HG03095 (cell line): ENCODE measurements around the gene PRKACA.
A peak's percentile ranks its signal among the peaks of the same experiment; 100 is the strongest.

Experiments
- ATAC-seq: cut with Tn5 transposase; IDR thresholded peaks from one replicate; pipeline ENCODE4 v1.9.1; 2021; ENCODE audit warnings: moderate library complexity; ENCODE audit not compliant: unreplicated experiment

PRKACA gene

GRCh38 chr19:14117668-14118164 lies at the start of gene PRKACA:
Gene PRKACA (minus strand): TSS chr19:14117762. CDS start chr19:14117547, 215 bp downstream.
- ATAC-seq, result peak; percentile 79

DNA sequence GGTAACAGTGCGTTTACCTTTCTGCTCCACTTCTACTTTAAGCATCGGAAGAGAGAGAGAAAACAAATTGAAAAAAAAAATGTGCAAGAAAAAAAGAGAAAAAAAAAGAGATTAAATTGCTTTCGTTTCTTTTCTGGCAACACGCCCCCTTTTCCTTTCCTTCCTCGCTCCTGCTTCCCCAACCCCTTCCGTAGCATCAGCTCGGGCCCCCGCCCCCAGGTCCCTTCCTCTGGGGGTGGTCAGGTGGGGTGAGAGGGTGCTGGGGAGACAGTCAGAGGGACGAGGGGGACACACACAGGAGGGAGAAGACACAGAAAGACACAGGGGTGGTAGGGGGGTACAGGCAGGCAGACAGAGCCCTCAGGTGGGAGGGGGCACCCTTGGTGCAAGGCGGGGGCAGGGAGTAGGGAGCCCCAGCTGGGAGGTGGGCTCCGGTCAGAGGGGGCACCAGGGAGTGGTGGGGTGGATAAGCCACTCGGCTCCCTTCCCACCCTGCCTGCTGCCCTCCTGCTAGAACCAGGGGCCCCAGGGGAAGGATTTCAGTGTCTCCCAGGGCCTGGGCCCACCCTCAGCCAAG lies 49.5 kb upstream of the PRKACA start:
- ATAC-seq, result no peak

DNA sequence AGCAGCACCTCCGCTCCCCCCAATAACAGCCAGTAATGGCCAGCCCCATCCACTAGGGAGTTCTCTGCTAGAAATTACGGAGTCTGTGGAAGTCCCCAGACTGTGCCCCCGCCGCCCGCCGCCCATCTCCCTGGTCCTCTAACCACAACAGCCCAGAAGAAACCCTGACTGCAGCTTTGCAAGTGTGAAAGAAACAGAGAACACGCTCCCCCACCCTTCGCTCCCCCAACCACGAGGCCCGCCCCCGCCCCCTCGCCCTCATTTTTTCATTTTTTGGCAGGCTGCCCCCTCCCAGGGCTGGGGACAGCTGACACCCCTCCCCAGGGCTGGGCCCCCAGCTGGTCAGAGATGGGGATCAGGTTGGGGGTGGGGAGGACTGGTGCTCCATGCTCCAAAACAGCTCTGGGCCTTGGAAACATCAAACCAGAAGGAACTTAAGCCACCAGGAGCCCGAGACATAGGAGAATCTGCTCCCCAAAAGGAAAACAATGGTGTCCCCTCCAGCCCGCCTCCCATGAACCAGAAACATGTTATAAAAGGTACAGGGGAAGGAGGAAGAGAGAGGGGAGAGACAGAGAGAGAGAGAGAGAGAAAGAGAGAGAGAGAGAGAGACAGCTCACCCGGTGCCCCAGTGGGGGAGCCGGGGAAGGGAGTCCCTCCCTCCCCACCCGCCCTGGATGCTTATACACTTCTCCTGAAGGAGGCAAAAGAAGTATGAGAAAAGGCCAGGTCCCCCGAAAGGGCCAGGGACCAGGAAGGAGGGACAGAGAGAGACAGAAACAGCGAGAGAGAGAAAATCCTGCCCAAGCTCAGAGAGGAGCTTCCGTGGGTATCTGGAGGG lies 48.6 kb upstream of the PRKACA start:
- ATAC-seq, result no peak

DNA sequence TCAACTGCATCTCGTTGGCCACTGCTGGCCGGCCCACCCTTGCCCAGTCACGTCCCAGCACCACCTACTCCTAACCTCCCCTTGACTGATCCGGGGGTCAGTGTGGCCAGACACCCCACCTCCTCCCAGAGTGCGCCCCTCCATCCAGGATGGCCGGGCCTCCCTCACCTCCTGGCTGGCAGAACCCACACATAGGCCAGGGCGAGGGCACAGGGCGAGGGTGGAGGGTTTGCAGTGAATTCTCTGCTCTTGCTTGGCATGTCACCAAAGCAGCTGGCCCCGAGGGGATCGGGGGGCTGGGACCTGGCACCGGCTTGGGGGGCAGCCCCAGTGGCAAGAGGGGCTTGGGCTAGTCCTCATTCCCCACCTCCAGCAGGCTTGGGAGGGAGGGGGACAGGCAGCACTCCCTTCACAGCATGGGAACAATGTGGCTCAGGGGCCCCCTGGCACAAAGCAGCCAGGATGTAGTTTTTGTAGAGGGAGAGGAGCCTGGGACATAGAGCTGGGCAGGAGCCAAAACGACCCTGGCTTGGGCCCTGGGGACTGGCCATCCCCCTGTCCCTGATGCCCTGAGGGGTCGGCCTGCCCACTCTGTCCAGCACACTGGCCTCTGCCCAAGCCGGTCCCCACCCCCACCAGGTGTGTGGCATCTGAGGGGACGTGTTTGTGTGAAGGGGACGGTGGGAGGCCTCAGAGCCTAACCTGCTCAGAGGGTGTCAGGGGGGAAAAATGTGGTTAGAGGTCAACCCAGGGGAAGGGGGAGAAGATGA lies 47.3 kb upstream of the PRKACA start:
- ATAC-seq, result no peak

DNA sequence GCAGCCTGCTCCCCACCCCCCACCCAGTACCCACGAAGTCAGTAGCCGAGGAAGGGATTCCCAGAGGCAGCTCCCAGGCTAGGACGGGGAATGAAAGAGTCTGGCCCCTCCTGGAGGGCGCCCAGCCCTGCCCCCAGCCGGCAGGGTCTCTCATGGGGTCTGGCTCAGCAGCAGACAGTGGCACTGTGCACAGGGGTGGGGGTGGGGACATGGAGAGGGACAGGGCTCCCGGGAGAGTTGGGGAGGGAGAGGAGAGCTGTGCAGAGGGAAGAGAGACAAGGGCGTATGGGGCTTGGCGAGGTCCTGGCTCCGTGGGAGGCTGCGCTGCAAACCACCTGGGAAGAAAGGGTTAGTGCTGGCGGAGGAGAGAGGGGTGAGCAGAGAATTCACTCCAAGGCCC lies 46.5 kb upstream of the PRKACA start:
- no peak for ATAC-seq

DNA sequence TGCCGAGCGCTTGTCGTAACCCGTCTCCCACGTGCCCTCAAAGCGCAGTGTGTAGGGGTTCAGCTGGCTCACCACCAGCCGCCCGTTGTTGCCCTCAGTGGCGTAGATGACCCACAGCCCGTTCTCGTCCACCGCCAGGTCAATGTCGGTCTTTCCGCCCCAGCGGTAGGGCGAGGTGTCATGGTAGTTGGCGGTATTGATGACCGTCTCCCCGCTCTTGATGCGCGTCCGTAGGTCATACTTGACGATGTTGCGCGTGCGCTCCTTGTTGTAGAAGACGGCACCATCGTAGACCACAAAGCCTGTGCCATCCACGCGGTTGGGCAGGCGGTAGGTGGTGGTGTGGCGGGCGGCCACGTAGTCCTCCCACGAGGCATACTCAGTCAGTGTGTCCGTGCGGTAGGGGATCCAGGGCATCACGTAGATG lies 45.3 kb upstream of the PRKACA start:
- ATAC-seq, result no peak

DNA sequence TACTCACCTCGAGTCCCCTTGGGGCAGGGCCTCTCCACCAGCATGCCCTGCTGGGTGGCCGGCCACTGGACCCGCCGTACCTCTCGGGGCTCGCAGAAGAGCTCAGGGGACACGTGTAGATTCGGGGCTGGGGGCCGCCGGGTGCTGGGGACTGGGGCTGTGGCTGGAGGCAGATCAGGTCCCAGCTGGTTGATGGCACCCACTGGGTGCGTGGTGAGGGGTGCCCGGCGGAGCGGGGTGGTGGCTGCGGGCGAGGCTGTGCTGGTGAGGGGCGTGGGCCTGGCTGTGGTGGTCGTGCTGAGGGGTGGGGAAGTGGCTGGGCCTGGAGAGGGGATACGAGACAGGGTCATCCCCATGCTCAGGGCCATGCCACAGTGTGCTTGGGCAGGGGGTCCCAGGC lies 43.7 kb upstream of the PRKACA start:
- no peak for ATAC-seq

GRCh38 chr19:14160017-14160703 lies 42.6 kb upstream of the PRKACA start:
- ATAC-seq, result no peak

DNA sequence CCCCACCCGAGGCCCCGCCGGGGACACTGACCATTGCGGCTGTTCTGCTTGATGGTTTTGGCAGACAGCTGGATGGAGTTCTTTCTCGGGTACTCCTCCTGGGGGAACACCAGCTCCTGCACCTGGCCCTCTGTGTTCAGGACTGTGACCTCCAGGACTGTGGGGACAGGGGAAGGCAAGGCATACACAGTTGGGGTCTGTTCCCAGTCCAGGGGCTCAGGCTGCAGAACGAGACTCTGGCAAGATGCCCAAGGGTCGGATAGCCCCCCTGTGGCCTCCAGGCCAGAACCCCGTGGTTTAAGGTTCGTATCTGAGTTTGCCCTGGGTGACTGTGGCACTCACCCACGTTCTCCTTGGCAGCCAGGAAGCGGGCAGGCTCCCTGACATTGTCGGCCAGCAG lies 41.5 kb upstream of the PRKACA start:
- ATAC-seq, result no peak

GRCh38 chr19:14158276-14159023 lies 40.9 kb upstream of the PRKACA start:
- ATAC-seq, result no peak

- ATAC-seq, result no peak
These were observed 39.6 kb upstream of the PRKACA start for GRCh38 chr19:14156971-14157717.

GRCh38 chr19:14156122-14156521 lies 38.6 kb upstream of the PRKACA start:
- no peak for ATAC-seq

DNA sequence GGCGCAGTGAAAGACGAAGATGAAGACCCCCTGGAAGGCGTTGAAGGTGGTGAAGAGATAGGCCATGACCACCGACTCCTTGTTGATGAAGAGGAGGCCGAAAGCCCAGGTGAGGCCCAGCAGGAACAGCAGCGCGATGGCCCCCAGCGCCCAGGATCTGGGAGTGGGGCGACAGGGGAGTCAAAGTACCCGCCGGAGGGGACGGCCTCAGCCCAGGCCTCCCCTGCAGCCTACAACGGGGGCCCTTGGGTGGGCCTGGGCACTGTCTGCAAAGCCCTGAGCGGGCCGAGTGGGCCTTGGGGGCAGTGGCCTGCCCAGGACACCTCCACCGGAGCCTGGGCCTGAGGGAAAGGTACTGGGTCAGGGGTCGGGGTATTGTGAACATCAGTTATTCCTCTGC lies 37.8 kb upstream of the PRKACA start:
- ATAC-seq, result no peak

- no peak for ATAC-seq
These were observed 35.2 kb upstream of the PRKACA start for GRCh38 chr19:14152713-14153112.

GRCh38 chr19:14150770-14151661 lies 33.5 kb upstream of the PRKACA start:
- ATAC-seq, result no peak

DNA sequence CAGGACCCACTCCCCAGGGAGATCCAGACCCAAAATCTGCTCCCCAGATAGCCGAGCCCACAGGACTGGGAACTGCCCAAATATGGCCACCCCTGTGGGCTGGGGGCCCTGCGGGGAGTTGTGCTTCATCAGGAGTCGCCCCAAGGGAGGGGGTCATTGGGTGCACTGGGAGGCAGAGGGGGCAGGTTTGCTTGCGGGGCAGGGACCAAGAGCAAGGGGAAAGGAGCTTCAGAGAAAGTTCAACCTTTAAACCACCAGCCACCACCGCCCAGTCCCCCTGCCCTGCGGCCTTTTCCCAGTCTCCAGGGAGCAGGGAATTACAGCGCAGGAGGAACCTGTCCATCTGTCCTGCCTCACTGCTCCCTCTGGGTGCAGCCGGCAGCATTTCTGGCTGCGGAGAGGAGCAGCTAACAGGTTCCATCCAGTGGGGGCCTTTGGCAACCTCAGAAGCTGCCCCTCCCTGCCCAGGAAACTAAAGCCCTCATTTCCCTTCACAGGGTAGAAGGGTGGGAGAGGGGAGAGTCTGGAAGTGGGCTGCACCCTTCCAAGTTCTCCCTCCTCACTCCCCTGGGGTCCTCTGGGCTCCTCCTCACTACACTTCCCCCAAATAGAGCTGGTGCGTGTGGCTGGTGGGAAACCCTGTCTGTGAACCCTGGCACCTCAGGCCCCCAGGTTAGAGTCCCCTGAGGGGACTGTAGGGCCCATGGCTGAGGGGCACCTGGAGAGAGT lies 32.6 kb upstream of the PRKACA start:
- ATAC-seq, result no peak

DNA sequence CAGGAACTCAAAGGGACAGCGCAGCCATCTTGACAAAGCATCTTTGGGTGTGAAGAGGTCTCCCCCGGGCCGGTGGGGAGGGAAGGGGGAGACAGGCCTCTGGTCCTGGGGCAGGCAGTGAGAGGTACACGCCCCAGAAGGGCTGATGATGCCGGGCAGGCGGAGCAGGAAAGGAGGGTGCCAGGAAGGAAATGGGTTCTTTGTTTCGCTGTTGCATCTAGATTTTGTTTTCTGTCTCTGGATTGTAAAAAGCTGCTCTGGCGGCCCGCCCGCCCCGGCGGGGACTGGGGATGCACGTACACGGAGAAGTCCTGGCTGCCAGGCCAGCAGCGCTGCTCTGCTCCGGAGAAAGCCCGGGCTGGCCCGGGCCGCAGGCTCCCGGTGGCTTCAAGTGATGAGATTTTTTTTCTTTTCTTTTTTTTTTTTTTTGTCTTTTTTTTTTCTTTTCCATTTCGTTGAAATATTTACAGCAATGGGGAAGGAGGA lies 32.0 kb upstream of the PRKACA start:
- no peak for ATAC-seq
